LHCN-M2 (cell line): Measurements from ENCODE around the gene ANKRD66. TPM values are rescaled to one million over a fixed set of nuclear protein-coding genes. Genes with fewer than 3 reads are reported as not detected.

Experiments
- DNase-seq: peaks from one replicate; pipeline ENCODE4 v3.0.0-alpha.2; 2012; ENCODE audit warnings: low read depth
- total RNA-seq: library from RNA; depleted of rRNA; stranded (reverse); fragments of >200 nt; gene quantifications from 2 replicates; pipeline ENCODE4 v1.2.3, GENCODE V29; 2014; rRNA removed

ANKRD66 gene
- total RNA-seq, 1 experiment from 2014 or later = not detected

DNA sequence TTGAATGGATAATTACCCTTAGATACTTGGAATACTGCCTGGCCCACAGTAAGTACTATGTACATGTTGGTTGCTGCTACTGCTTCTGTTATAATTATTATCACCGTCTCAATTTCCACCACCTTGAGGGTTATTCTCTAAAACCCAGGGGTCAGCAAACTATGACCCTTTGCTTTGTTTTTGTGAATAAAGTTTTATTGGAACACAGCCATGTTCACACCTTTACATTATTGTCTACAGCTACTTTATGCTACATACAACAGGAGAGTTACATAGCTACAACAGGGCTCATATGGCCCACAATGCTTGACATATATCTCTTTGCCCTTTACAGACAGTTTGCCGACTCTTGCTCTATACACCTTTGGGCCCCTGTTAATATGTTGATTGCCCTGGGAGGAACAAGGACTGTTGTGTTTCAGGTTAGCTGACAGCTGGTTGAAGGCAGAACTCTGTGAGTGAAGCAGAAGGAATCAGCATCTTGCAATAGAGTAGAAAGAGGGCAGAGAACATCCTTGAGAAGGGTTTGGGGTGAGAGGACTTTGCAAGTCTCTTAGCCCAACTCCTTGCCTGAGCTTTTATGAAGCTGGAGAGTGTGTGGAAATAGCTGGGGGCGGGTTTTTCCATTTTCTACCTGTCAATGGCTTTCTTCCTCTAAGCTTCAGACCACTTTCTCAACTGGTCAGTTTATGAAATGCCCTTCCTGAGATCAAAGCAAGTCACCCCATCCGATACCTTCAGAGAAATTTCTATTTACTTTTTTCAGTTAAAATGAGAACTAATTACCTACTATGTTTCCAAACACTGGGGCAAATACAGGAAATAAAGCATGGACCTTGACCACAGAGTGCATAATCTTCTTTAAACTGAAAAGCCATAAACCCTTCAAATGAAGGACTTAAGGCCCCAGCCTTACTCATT, 43.0 kb downstream of the ANKRD66 start:
- no peak for DNase-seq

- DNase-seq = no peak
Measured at GRCh38 chr6:46790355-46790874, 43.7 kb downstream of the ANKRD66 start.

- no peak for DNase-seq
Measured at GRCh38 chr6:46792635-46793034, 45.9 kb downstream of the ANKRD66 start.

DNA sequence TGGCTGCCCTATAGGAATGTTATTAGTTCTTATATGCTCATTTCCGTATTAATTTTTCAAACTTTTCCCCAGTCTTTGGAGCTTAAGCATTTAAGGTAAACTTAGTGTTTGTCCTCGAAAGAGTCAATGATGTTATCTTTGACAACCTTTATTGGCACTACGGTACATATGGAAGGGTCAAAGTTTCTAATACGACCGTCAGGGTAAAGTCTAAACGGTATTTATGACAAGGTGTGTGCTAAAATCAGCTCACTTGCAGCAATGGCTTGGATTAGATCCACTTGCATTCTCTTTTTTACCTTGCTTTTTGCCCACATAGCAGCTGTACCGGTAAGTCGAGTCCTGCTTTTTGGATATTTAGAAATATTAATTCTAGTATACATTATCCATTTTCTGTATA, 46.4 kb downstream of the ANKRD66 start, which contains the start of gene MEP1A:
MEP1A (plus strand) TSS at position 252 of the 400 bp plus-strand sequence; CDS start at position 262, 10 bp downstream.
- DNase-seq = no peak

- DNase-seq = no peak
Measured at GRCh38 chr6:46794068-46794467, 47.3 kb downstream of the ANKRD66 start.

DNA sequence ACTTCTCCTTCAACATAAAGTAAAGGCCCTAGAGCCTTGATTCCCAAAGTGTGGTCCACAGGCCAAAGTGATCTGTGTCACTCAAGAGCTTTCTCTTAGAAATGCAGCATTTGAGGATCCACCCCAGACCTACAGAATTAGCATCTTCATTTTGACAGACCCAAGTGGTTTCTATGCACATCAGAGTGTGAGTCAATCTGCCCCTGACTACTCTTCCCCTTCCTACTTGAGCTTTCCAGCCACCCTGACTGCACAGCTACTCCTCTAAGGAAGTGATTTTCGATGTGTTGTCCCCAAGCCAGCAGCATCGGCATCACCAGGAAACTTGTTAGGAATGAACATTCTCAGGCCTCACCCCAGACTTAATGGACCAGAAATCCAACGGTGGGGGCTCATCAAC, 49.1 kb downstream of the ANKRD66 start:
- no peak for DNase-seq

DNA sequence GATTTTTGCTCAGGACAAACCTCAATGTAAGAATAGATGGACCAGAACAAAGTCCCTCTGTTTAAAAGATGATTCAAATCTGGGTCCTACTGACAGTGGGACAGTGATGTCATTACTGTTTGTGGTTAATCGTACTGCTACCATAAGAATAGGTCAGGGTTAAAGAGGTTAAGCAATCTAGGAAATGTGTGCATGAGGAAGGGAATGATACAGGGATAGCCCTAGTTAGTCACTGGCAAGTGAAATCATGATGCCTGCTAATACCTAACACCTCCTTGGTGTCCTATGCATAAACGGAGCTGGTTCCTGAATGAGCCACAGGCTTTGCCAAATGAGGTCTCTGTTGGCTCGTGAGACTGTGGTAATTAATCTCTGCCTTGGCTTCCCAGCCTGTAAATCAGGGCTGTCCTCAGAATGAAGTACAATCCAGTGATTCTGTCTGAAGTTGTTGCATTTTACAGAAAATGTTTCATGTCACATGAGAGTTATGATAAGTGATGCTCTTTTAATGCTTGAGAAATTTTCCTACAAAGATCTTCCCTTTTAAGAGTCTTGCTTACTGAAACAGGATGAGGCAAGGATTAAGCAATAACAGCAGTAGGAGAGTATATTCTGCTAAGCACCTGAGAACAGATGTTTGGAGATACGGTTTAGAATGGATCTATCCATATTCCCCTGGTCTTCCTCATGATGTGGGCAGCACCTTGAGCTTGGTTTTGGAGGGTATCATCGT, 50.3 kb downstream of the ANKRD66 start:
- peak; percentile 6 for DNase-seq

DNA sequence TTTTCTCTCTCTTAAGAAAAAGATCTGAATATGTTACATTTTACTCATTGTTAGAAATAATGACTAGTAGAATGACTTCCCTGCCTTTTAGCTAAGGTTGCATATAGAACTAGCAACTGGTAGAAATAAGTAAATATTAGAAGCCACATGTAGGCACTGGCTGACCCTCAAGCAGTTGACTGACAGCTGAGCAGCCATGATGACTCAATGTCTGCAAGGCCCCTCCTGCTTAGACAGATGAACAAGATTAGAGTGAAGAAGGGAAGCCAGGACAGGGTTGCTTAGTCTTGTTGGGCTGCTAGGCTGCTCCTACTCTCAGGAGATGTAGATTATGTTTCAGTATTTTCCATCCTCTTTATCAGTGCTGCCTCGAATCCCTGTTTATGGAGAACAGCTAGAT, 52.9 kb downstream of the ANKRD66 start:
- no peak for DNase-seq

- no peak for DNase-seq
Measured at GRCh38 chr6:46808806-46809205, 62.1 kb downstream of the ANKRD66 start.

Other genes starting within 250 kb of the ANKRD66 start
- gene CYP39A1, start 94.1 kb upstream of the ANKRD66 start, total RNA-seq = 0.13 TPM in 1 of 2 replicates, not detected in the other
- gene SLC25A27, start 94.0 kb upstream of the ANKRD66 start, total RNA-seq = 0.58 and 2.1 TPM in 2 replicates
- not detected in 2 replicates for gene TDRD6, start 59.0 kb upstream of the ANKRD66 start, total RNA-seq
- not detected in 2 replicates for gene PLA2G7, start 11.6 kb upstream of the ANKRD66 start, total RNA-seq
- gene MEP1A, start 46.5 kb downstream of the ANKRD66 start, total RNA-seq = not detected in 2 replicates
- gene ADGRF5, start 175.0 kb downstream of the ANKRD66 start, total RNA-seq = not detected in 2 replicates